Neural cell (in vitro differentiated cells): ENCODE measurements around the gene RAP1A.

Experiments
- CTCF ChIP-seq: fragments of 450-650 bp; IDR thresholded peaks from 2 replicates; pipeline ENCODE4 v1.5.1; 2014; ENCODE audit warnings: antibody characterized with exemption, mild to moderate bottlenecking, moderate library complexity; ENCODE audit not compliant: poor library complexity, severe bottlenecking
- EZH2 ChIP-seq: fragments of 200-600, 300-800 bp; shearing (Covaris generic), sonication (generic); IDR thresholded peaks from 2 replicates; pipeline ENCODE4 v1.6.1; 2014; ENCODE audit warnings: antibody characterized with exemption, low read length, borderline replicate concordance, mild to moderate bottlenecking; ENCODE audit not compliant: insufficient read depth, poor library complexity, severe bottlenecking
- POLR2AphosphoS5 ChIP-seq: IDR thresholded peaks from 2 replicates; pipeline ENCODE4 v1.6.1; 2012
- REST ChIP-seq: IDR thresholded peaks from 2 replicates; pipeline ENCODE4 v1.6.1; 2012; ENCODE audit warnings: borderline replicate concordance

GRCh38 chr1:111620441-111620971 lies 917 bp downstream of the RAP1A start:
- no peak for TF ChIP-seq CTCF
- TF ChIP-seq REST = no peak
- TF ChIP-seq POLR2AphosphoS5 = no peak
- no peak for TF ChIP-seq EZH2
